MM.1S (cell line): ENCODE results near the gene BABAM1.

Experiments
- EZH2phosphoT487 ChIP-seq: fragments of 300-600 bp; sonication (generic); IDR thresholded peaks from 2 replicates; pipeline ENCODE4 v1.6.1; 2018; ENCODE audit warnings: antibody characterized with exemption, low read length
- TF ChIP-seq, protein P1 (sequence below): fragments of 300-600 bp; sonication (generic); IDR thresholded peaks from 2 replicates; pipeline ENCODE4 v1.5.1; 2016; ENCODE audit warnings: antibody characterized with exemption, low read length, mixed read lengths

DNA sequence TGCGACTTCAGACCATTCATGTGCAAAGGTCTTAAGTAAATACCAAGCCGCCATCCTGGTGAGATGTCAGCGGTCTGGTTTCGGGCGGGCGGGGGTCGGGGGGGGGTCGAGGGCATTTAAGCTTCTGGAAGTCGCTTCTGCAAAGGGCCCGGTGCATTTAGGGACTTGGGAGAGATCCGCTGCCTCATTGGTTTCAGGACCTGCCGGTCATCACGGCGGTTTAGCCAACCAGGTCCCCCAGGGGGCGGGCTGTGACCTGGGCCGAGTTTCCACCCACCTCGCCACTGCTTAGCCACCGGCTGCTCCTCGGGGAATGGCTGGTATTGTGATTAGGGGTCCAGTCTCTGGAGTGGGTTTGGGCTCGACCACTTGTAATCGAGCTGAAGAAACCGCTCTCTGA, 22.2 kb downstream of the BABAM1 start:
- no peak for TF ChIP-seq EZH2phosphoT487
- TF ChIP-seq, protein P1, sequence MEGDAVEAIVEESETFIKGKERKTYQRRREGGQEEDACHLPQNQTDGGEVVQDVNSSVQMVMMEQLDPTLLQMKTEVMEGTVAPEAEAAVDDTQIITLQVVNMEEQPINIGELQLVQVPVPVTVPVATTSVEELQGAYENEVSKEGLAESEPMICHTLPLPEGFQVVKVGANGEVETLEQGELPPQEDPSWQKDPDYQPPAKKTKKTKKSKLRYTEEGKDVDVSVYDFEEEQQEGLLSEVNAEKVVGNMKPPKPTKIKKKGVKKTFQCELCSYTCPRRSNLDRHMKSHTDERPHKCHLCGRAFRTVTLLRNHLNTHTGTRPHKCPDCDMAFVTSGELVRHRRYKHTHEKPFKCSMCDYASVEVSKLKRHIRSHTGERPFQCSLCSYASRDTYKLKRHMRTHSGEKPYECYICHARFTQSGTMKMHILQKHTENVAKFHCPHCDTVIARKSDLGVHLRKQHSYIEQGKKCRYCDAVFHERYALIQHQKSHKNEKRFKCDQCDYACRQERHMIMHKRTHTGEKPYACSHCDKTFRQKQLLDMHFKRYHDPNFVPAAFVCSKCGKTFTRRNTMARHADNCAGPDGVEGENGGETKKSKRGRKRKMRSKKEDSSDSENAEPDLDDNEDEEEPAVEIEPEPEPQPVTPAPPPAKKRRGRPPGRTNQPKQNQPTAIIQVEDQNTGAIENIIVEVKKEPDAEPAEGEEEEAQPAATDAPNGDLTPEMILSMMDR: no peak
